ENCODE data around the gene MPG.

MPG gene

GRCh38 chr16:85865-86264, 7.8 kb downstream of the MPG start:
- no peaks in the 10 kb centered on the region for H3K27me3 ChIP-seq
- H3K4me1 ChIP-seq (ENCODE audit: control insufficient read depth in 1 of 2, insufficient read depth in 1 of 2, low read depth in 1 of 2, low read length in 1 of 2), result peaks cover 8 to 9% of the 10 kb centered on the region in 2 experiments
- H3K27ac ChIP-seq, result no peak overlapping the region
- no peak for TF ChIP-seq CTCF (IDR thresholded peaks at IDR 0.05)
- no peaks in the 10 kb centered on the region for H3K9me3 ChIP-seq
- H3K36me3 ChIP-seq, result peaks cover 68% of the 10 kb centered on the region
- H3K4me3 ChIP-seq (ENCODE audit: low read depth in 1 of 2, low read length in 1 of 2), result no peak overlapping the region

DNA sequence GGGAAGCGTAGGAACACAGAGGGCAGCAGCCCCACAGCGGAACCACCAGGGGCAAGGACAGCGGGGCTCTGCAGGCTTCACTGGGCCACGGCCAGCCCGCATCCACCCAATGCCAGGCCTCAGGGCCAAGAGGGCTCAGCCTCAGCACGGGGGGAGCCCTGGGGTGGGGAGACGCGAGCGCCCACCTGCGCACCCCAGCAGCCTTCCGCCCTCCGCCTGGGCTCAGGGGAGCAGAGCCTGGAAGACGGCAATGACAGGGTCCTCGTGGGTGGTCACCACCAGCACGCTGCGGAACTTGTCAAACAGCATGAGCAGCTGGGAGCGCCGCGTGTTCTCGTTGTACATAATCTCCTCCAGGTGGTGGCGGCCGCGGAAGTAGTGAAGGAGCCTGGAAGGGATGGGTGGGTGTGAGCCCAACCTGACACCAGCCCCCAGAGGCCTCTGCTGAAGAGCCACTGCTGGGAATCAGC, 8.5 kb downstream of the MPG start:
- Histone ChIP-seq H3K27me3 (no peaks in the 10 kb centered on the region), H3K4me1 (ENCODE audit: control insufficient read depth in 1 of 2, insufficient read depth in 1 of 2, low read depth in 1 of 2, low read length in 1 of 2) (peaks cover 8 to 9% of the 10 kb centered on the region in 2 experiments), H3K36me3 (peaks cover 68% of the 10 kb centered on the region), H3K4me3 (ENCODE audit: low read depth in 1 of 2, low read length in 1 of 2) (no peak overlapping the region), H3K9me3 (no peaks in the 10 kb centered on the region), H3K27ac (no peak overlapping the region)
- TF ChIP-seq CTCF (IDR thresholded peaks at IDR 0.05), result no peak

DNA sequence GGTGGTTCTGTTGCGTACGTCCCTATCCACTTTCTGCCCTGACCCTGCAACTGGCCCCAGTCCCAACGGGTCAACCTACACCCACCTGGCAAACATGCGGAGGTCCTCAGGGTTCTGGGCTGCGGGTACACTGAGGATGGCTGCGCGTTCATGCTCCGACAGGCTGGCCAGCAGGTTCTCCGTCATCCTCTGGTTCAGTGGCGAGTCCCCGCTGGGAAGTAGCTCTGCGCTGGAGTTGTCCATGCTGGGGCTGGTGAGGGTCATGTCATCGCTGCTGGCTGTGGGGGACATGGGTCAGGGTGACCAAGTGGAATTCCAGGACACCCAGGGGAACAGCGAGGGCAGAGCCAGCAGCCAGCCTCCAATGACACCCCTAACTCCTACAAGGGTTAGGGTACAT, 10.6 kb downstream of the MPG start:
- H3K27ac ChIP-seq, result no peak overlapping the region
- TF ChIP-seq CTCF (IDR thresholded peaks at IDR 0.05), result no peak
- H3K36me3 ChIP-seq, result peaks cover 59% of the 10 kb centered on the region
- peaks cover 8 to 9% of the 10 kb centered on the region in 2 experiments for H3K4me1 ChIP-seq (ENCODE audit: control insufficient read depth in 1 of 2, insufficient read depth in 1 of 2, low read depth in 1 of 2, low read length in 1 of 2)
- H3K4me3 ChIP-seq (ENCODE audit: low read depth in 1 of 2, low read length in 1 of 2), result no peak overlapping the region
- no peaks in the 10 kb centered on the region for H3K9me3 ChIP-seq
- H3K27me3 ChIP-seq, result no peaks in the 10 kb centered on the region

GRCh38 chr16:89391-90302, 11.6 kb downstream of the MPG start:
- peaks cover 49% of the 10 kb centered on the region for H3K36me3 ChIP-seq
- no peak for TF ChIP-seq CTCF (IDR thresholded peaks at IDR 0.05)
- peaks cover 4% of the 10 kb centered on the region in 2 experiments for H3K4me1 ChIP-seq (ENCODE audit: control insufficient read depth in 1 of 2, insufficient read depth in 1 of 2, low read depth in 1 of 2, low read length in 1 of 2)
- H3K27ac ChIP-seq, result no peak overlapping the region
- H3K4me3 ChIP-seq (ENCODE audit: low read depth in 1 of 2, low read length in 1 of 2), result no peak overlapping the region
- no peaks in the 10 kb centered on the region for H3K27me3 ChIP-seq
- H3K9me3 ChIP-seq, result no peaks in the 10 kb centered on the region

- H3K4me3 ChIP-seq (ENCODE audit: low read depth in 1 of 2, low read length in 1 of 2), result no peak overlapping the region
- H3K27me3 ChIP-seq, result no peaks in the 10 kb centered on the region
- no peak for TF ChIP-seq CTCF (IDR thresholded peaks at IDR 0.05)
- H3K4me1 ChIP-seq (ENCODE audit: control insufficient read depth in 1 of 2, insufficient read depth in 1 of 2, low read depth in 1 of 2, low read length in 1 of 2), result no peaks in the 10 kb centered on the region
- no peak overlapping the region for H3K27ac ChIP-seq
- H3K36me3 ChIP-seq, result peaks cover 34% of the 10 kb centered on the region
- no peaks in the 10 kb centered on the region for H3K9me3 ChIP-seq
Observed at GRCh38 chr16:91484-91883, 13.5 kb downstream of the MPG start.

Data from neutrophil (primary cell).